Liver (tissue), 3 donors: ENCODE measurements around the gene SNRPA1.

Experiments
- EGR1 ChIP-seq, 2 donors: IDR thresholded peaks; 2 replicates each; pipeline ENCODE4 v1.6.1; 2016 to 2018; ENCODE audit warnings: antibody characterized with exemption in 2 of 2, low read depth in 2 of 2
- FOXA1 ChIP-seq: IDR thresholded peaks from 2 replicates; pipeline ENCODE4 v1.6.1; 2016; ENCODE audit warnings: antibody characterized with exemption
- NR2F2 ChIP-seq: IDR thresholded peaks from 2 replicates; pipeline ENCODE4 v1.6.1; 2016; ENCODE audit warnings: antibody characterized with exemption
- RAD21 ChIP-seq, 2 donors: IDR thresholded peaks; 2 replicates each; pipeline ENCODE4 v1.6.1; 2016; ENCODE audit warnings: antibody characterized with exemption in 2 of 2, mild to moderate bottlenecking in 2 of 2
- RXRA ChIP-seq, 2 donors: IDR thresholded peaks; 2 replicates each; pipeline ENCODE4 v1.6.1; 2017 to 2018; ENCODE audit warnings: antibody characterized with exemption in 2 of 2, mild to moderate bottlenecking in 1 of 2
- SP1 ChIP-seq: IDR thresholded peaks from 2 replicates; pipeline ENCODE4 v1.6.1; 2018; ENCODE audit warnings: antibody characterized with exemption, mild to moderate bottlenecking
- TAF1 ChIP-seq: conservative IDR thresholded peaks from 2 replicates; pipeline ENCODE4 v1.6.1; 2016; ENCODE audit warnings: antibody characterized with exemption, mild to moderate bottlenecking
- TF ChIP-seq, protein P1 (sequence below): fragments of 150-350 bp; IDR thresholded peaks from 2 replicates; pipeline ENCODE4 v1.5.1; 2017; ENCODE audit warnings: improper control_type of control experiment, low read depth, low read length; ENCODE audit not compliant: missing input control
- TF ChIP-seq, protein P2 (sequence below): IDR thresholded peaks from 2 replicates; pipeline ENCODE4 v1.6.1; 2016; ENCODE audit warnings: antibody characterized with exemption
- TF ChIP-seq, protein P3 (sequence below): IDR thresholded peaks from 2 replicates; pipeline ENCODE4 v1.6.1; 2016; ENCODE audit warnings: antibody characterized with exemption
- TF ChIP-seq, protein P4 (sequence below): IDR thresholded peaks from 2 replicates; pipeline ENCODE4 v1.6.1; 2016; ENCODE audit warnings: antibody characterized with exemption, mild to moderate bottlenecking
- donor health status: healthy.
- donor health status: healthy.

DNA sequence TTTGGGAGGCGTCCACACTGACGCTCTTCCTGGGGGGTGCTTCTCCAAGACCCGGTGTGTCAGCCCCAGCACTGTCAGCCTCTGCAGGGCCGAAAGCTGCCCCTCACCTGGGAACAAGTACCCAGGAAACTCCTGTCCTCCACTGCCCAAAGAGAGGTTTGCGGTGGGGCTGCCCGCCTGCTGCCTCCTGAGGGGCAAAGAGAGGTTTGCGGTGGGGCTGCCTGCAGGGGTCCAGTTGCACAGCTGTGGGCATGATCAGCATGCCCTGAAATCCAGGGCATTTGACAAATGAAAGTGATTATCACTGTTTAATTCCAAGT, 15.1 kb upstream of the SNRPA1 start:
- TF ChIP-seq, protein P1, sequence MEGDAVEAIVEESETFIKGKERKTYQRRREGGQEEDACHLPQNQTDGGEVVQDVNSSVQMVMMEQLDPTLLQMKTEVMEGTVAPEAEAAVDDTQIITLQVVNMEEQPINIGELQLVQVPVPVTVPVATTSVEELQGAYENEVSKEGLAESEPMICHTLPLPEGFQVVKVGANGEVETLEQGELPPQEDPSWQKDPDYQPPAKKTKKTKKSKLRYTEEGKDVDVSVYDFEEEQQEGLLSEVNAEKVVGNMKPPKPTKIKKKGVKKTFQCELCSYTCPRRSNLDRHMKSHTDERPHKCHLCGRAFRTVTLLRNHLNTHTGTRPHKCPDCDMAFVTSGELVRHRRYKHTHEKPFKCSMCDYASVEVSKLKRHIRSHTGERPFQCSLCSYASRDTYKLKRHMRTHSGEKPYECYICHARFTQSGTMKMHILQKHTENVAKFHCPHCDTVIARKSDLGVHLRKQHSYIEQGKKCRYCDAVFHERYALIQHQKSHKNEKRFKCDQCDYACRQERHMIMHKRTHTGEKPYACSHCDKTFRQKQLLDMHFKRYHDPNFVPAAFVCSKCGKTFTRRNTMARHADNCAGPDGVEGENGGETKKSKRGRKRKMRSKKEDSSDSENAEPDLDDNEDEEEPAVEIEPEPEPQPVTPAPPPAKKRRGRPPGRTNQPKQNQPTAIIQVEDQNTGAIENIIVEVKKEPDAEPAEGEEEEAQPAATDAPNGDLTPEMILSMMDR = no peak
- TF ChIP-seq TAF1 = no peak
- TF ChIP-seq FOXA1 = no peak
- TF ChIP-seq, protein P2, sequence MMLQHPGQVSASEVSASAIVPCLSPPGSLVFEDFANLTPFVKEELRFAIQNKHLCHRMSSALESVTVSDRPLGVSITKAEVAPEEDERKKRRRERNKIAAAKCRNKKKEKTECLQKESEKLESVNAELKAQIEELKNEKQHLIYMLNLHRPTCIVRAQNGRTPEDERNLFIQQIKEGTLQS = no peak
- no peak for TF ChIP-seq SP1
- no peak for TF ChIP-seq NR2F2
- TF ChIP-seq, protein P3, sequence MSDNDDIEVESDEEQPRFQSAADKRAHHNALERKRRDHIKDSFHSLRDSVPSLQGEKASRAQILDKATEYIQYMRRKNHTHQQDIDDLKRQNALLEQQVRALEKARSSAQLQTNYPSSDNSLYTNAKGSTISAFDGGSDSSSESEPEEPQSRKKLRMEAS = no peak
- TF ChIP-seq EGR1 (IDR thresholded peaks at IDR 0.05; ENCODE audit: low read depth in 2 of 2) = no peak
- no peak for TF ChIP-seq RXRA (IDR thresholded peaks at IDR 0.05)
- TF ChIP-seq, protein P4, sequence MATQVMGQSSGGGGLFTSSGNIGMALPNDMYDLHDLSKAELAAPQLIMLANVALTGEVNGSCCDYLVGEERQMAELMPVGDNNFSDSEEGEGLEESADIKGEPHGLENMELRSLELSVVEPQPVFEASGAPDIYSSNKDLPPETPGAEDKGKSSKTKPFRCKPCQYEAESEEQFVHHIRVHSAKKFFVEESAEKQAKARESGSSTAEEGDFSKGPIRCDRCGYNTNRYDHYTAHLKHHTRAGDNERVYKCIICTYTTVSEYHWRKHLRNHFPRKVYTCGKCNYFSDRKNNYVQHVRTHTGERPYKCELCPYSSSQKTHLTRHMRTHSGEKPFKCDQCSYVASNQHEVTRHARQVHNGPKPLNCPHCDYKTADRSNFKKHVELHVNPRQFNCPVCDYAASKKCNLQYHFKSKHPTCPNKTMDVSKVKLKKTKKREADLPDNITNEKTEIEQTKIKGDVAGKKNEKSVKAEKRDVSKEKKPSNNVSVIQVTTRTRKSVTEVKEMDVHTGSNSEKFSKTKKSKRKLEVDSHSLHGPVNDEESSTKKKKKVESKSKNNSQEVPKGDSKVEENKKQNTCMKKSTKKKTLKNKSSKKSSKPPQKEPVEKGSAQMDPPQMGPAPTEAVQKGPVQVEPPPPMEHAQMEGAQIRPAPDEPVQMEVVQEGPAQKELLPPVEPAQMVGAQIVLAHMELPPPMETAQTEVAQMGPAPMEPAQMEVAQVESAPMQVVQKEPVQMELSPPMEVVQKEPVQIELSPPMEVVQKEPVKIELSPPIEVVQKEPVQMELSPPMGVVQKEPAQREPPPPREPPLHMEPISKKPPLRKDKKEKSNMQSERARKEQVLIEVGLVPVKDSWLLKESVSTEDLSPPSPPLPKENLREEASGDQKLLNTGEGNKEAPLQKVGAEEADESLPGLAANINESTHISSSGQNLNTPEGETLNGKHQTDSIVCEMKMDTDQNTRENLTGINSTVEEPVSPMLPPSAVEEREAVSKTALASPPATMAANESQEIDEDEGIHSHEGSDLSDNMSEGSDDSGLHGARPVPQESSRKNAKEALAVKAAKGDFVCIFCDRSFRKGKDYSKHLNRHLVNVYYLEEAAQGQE = no peak
- no peak for TF ChIP-seq RAD21 (IDR thresholded peaks at IDR 0.05)
